ENCODE results near the gene KCNAB2.

KCNAB2 gene

DNA sequence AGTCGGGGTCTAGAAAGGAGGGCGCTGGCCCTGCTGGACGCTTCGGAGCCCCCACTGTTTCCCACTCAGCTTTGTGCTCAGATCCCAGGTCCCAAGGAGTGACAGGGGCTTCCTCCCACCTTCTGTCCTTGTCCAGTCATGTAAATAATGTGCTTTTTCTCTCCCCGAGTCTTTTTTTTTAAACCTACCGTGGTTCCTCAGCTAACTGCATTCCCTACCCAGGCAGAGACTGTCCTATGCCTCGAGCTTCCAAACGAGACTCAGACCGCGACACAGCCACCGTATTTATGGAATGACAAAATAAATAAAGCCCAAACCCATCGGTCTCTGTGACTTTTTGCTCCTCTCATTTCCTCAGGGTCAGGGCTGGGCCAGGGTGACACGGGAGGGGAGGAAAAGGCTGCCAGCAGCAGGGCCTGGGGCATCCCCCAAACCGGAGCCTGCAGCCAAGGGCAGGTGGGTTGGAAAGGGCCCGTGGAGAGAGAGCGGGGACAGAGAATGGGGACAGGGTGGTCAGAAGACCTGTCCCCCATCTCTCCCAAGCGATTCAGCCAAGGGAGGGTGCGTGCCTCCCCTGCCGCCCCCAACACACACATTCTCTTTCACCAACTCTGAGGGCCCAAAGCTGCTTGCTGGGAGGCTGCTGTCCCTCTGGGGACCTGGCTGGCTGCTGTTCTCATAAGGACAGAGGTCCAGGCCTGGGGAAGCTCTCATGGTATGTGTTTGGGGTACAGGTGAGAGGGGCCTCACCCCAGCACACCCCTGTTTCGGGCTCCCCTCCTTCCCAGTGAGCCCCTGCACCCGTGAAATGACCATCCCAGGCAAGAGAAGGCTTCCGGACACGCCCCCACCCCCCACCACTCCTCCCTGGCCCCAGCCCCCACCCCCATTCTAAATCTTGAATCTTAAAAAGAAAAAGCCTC lies 55.4 kb downstream of the KCNAB2 start:
- Histone ChIP-seq H3K4me3 (ENCODE audit: low read length) (no peak overlapping the region), H3K27ac (ENCODE audit: low read depth, low read length) (no peak overlapping the region), H3K27me3 (ENCODE audit: control insufficient read depth, insufficient read depth, low read length) (no peaks in the 10 kb centered on the region), H3K4me1 (ENCODE audit: control insufficient read depth, insufficient read depth, low read length) (no peaks in the 10 kb centered on the region), H3K9ac (ENCODE audit: low read length) (no peak overlapping the region), H3K36me3 (ENCODE audit: control insufficient read depth, insufficient read depth, low read length) (no peaks in the 10 kb centered on the region)

DNA sequence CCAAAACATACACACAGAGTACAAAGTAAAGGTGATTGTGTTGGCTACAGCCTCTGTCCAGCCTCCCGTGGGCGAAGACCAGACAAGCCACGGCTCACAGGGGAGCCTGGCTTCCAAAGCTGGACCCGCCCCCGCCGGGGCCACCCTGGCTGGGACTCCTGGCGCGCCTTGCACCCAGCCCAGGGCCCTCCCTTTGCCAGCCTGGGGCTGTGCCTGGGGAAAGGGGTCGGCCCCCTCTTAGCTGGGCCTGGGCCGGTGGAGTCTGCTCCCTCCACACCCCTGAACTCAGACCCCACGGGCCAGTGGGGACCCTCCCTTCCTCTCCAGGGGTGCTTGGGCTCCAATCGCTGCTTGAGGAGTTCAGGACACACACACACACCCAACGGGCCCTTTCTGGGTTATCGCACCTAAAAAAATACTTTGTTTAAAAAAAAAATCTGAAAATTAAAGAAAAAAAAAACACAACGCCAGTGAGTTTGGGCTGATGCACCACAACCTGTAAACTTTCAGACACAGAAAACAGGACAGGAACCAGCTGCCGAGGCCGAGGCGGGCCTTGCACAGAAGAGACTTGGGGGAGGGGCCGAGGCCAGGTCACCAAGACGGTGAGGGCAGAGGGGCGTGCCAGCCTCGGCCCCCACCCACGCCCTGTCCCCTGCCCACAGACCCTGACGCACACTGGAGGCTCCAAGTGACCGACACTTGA lies 56.3 kb downstream of the KCNAB2 start:
- Histone ChIP-seq H3K27ac (ENCODE audit: low read depth, low read length) (no peak overlapping the region), H3K27me3 (ENCODE audit: control insufficient read depth, insufficient read depth, low read length) (no peaks in the 10 kb centered on the region), H3K36me3 (ENCODE audit: control insufficient read depth, insufficient read depth, low read length) (no peaks in the 10 kb centered on the region), H3K9ac (ENCODE audit: low read length) (no peak overlapping the region), H3K4me1 (ENCODE audit: control insufficient read depth, insufficient read depth, low read length) (no peaks in the 10 kb centered on the region), H3K4me3 (ENCODE audit: low read length) (no peak overlapping the region)

DNA sequence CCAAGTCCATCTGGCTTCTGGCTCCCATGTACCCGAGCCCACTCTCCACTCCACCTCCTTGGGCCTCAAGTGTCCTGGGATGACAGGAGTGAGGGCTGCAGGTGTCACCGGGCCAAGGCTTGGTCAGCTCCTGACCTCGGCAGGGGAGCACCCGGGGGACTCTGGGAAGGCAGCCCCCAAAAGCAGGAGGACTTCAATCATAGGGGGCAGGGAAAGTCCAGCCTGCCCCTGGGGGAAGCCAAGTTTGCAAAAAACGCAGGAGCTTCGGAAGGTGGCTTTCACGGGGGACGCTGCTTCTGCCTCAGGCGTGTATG lies 56.8 kb downstream of the KCNAB2 start:
- no peak overlapping the region for H3K27ac ChIP-seq (ENCODE audit: low read depth, low read length)
- H3K4me1 ChIP-seq (ENCODE audit: control insufficient read depth, insufficient read depth, low read length) = no peaks in the 10 kb centered on the region
- no peaks in the 10 kb centered on the region for H3K36me3 ChIP-seq (ENCODE audit: control insufficient read depth, insufficient read depth, low read length)
- no peaks in the 10 kb centered on the region for H3K27me3 ChIP-seq (ENCODE audit: control insufficient read depth, insufficient read depth, low read length)
- no peak overlapping the region for H3K9ac ChIP-seq (ENCODE audit: low read length)
- no peak overlapping the region for H3K4me3 ChIP-seq (ENCODE audit: low read length)

DNA sequence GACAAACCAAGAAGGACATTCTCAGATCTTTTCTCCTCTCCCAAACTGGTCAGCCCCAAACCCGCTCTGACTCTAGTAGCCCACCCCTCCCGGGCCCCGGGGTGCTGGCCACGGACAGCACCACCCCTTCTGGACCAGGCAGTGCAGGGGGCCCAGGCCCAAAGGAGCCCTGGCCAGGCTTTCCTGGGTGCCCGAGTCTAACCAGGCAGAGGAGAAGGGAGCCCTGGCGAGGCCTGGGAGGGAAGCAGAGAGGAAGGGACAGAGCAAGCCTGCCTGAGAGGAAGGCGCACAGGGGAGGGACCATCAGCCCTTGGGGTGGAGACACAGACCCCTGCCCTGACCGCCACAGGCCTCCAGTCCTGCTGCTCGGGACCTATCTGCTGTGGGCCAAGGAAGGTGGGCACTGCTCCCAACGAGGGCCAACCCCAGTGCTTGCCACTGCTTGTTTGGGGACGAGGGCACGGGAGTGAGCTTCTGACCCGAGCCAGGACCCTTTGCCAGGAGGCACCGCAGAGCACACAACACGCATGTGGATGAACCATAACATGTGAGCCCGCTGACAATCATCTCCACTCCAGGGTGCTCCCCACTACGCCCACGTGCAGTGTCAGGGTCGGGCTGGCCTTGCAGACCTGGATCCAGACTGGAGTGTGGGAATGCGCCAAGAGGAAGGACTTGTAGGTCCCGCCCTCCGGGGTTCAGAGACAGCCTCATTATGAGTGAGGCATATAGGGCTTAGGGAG lies 57.6 kb downstream of the KCNAB2 start:
- Histone ChIP-seq H3K27ac (ENCODE audit: low read depth, low read length) (no peak overlapping the region), H3K4me3 (ENCODE audit: low read length) (no peak overlapping the region), H3K36me3 (ENCODE audit: control insufficient read depth, insufficient read depth, low read length) (no peaks in the 10 kb centered on the region), H3K4me1 (ENCODE audit: control insufficient read depth, insufficient read depth, low read length) (no peaks in the 10 kb centered on the region), H3K27me3 (ENCODE audit: control insufficient read depth, insufficient read depth, low read length) (no peaks in the 10 kb centered on the region), H3K9ac (ENCODE audit: low read length) (no peak overlapping the region)

DNA sequence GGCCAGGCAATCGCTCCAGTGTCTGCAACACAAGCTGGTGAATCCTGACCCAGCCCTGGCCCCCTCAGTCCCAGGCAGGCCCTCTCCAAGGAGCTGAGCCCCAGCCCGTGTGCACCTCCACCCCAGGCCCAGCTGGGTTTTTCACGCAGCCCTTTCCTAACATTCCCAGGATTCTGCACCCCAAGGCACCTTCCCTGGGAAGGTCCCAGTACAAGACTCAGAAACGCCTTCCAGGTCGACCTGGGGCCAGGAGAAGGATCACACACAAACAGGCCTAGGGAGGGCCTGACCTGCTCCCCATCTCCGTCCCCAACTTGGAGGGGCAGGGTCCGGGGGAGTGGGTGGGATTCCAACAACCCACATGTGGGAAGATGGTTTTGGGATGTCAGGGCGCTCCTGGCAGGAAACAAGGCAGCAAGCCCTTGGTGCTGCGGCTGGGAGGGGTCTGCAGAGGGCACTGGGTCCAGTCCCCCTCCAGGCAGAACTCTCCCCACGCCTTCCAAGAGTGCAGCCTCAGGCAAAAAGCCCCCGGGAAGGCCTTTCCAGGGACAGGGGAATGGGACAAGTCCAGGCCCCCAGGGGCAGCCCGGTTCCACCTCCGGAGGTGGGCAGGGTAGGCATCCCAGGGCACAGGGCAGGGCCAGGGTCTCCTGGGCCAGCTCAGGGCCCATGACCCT lies 58.3 kb downstream of the KCNAB2 start:
- Histone ChIP-seq H3K9ac (ENCODE audit: low read length) (no peak overlapping the region), H3K4me3 (ENCODE audit: low read length) (no peak overlapping the region), H3K27ac (ENCODE audit: low read depth, low read length) (no peak overlapping the region), H3K36me3 (ENCODE audit: control insufficient read depth, insufficient read depth, low read length) (no peaks in the 10 kb centered on the region), H3K4me1 (ENCODE audit: control insufficient read depth, insufficient read depth, low read length) (no peaks in the 10 kb centered on the region), H3K27me3 (ENCODE audit: control insufficient read depth, insufficient read depth, low read length) (peaks cover 2% of the 10 kb centered on the region)

DNA sequence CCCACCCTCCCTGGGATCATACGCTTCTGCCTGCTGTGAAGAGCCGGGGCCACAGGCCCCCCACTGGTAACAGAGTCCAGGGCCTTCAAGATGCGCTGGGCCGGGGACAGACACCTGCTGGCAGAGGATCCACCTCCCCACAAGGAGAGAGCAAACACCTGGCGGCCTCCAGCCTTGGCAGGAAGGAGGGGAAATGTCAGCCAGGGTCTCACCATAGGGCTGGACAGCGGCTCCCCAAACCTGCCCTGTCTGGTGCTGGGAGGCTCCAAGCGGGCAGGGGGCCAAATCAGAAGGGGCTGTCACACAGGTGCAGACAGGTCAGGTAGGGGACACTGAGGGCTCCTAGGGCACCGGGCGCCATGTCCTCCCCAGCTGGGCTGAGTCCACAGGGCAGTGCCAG lies 58.9 kb downstream of the KCNAB2 start:
- Histone ChIP-seq H3K9ac (ENCODE audit: low read length) (no peak overlapping the region), H3K4me3 (ENCODE audit: low read length) (no peak overlapping the region), H3K4me1 (ENCODE audit: control insufficient read depth, insufficient read depth, low read length) (no peaks in the 10 kb centered on the region), H3K27me3 (ENCODE audit: control insufficient read depth, insufficient read depth, low read length) (peaks cover 6% of the 10 kb centered on the region), H3K36me3 (ENCODE audit: control insufficient read depth, insufficient read depth, low read length) (no peaks in the 10 kb centered on the region), H3K27ac (ENCODE audit: low read depth, low read length) (no peak overlapping the region)

DNA sequence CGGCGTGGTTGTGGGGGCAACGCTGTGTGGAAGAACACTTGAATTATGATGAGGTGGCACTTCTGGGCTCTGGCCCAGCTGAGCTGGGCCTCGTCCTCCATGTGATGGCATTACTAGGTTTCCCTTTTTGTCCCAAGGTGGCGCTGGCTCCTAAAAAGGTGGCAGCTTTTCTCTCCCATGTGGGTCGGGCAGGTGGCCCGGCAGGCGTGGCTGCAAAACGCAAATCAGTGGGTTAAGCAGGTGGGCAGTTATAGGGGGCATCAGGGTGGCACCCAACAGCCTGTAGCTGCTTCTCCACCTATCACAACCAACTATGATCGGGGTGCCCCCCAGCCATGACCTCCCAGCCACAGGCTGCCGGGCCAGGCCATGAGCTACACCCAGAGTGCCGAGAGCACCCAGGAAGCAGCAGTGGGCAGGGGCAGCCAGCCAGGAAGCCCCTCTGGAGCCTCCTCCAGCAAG lies 59.6 kb downstream of the KCNAB2 start:
- H3K27me3 ChIP-seq (ENCODE audit: control insufficient read depth, insufficient read depth, low read length) = peaks cover 6% of the 10 kb centered on the region
- H3K4me1 ChIP-seq (ENCODE audit: control insufficient read depth, insufficient read depth, low read length) = no peaks in the 10 kb centered on the region
- H3K36me3 ChIP-seq (ENCODE audit: control insufficient read depth, insufficient read depth, low read length) = no peaks in the 10 kb centered on the region
- H3K27ac ChIP-seq (ENCODE audit: low read depth, low read length) = no peak overlapping the region
- H3K4me3 ChIP-seq (ENCODE audit: low read length) = no peak overlapping the region
- no peak overlapping the region for H3K9ac ChIP-seq (ENCODE audit: low read length)

DNA sequence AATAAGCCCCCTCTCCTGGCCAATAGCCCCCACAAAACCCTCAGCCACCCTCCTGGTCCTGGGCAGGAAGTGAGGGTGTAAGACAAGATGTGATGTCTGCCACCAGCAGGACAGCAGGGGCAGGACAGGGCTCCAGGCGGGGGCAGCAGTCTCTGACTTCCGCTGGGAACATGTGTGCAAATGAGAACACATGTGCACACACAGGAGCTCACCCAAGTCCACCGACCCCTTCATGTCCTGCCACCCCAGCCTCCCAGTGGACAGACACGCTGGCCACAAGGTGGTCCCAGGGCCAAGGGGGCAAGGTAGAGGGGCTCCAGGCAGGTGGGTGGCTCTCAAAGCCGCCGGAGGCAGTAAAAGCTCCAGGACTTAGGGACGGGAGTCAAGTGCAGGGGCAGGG lies 60.1 kb downstream of the KCNAB2 start:
- Histone ChIP-seq H3K27ac (ENCODE audit: low read depth, low read length) (no peak overlapping the region), H3K4me1 (ENCODE audit: control insufficient read depth, insufficient read depth, low read length) (no peaks in the 10 kb centered on the region), H3K27me3 (ENCODE audit: control insufficient read depth, insufficient read depth, low read length) (peaks cover 6% of the 10 kb centered on the region), H3K36me3 (ENCODE audit: control insufficient read depth, insufficient read depth, low read length) (no peaks in the 10 kb centered on the region), H3K4me3 (ENCODE audit: low read length) (no peak overlapping the region), H3K9ac (ENCODE audit: low read length) (no peak overlapping the region)

DNA sequence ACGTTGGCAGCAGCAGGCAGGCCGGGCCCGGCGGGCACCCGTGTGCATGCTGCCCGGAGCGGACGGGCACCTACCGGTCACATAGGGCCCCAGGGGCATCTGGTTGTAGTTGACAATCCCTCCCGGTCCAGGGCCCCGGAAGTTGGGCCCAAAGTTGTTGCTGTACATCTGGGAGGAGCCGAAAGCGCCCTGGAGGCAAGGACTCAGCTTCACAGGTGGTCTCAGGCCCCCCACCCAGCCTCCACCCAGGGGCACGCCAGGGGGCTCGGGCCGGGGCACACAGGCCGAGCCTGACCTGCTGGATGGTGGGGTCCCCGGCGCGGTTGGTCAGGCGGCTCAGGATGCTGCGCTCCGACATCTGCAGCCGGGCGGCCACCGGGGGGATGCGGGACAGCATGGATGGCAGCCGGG lies 60.6 kb downstream of the KCNAB2 start:
- Histone ChIP-seq H3K27me3 (ENCODE audit: control insufficient read depth, insufficient read depth, low read length) (peaks cover 6% of the 10 kb centered on the region), H3K36me3 (ENCODE audit: control insufficient read depth, insufficient read depth, low read length) (no peaks in the 10 kb centered on the region), H3K4me1 (ENCODE audit: control insufficient read depth, insufficient read depth, low read length) (no peaks in the 10 kb centered on the region), H3K27ac (ENCODE audit: low read depth, low read length) (no peak overlapping the region), H3K4me3 (ENCODE audit: low read length) (no peak overlapping the region), H3K9ac (ENCODE audit: low read length) (no peak overlapping the region)

DNA sequence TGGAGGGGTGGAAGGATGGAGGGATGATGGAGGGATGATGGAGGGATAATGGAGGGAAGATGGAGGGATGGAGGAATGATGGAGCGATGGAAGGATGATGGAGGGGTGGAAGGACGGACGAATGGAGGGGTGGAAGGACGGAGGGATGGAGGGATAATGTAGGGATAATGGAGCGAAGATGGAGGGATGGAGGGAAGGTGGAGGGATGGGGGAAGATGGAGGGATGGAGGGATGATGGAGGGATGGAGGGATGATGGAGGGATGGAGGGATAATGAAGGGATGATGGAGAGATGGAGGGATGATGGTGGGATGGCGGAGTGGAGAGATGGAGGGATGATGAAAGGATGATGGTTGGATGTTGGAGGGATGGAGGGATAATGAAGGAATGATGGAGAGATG lies 61.3 kb downstream of the KCNAB2 start:
- H3K36me3 ChIP-seq (ENCODE audit: control insufficient read depth, insufficient read depth, low read length) = no peaks in the 10 kb centered on the region

DNA sequence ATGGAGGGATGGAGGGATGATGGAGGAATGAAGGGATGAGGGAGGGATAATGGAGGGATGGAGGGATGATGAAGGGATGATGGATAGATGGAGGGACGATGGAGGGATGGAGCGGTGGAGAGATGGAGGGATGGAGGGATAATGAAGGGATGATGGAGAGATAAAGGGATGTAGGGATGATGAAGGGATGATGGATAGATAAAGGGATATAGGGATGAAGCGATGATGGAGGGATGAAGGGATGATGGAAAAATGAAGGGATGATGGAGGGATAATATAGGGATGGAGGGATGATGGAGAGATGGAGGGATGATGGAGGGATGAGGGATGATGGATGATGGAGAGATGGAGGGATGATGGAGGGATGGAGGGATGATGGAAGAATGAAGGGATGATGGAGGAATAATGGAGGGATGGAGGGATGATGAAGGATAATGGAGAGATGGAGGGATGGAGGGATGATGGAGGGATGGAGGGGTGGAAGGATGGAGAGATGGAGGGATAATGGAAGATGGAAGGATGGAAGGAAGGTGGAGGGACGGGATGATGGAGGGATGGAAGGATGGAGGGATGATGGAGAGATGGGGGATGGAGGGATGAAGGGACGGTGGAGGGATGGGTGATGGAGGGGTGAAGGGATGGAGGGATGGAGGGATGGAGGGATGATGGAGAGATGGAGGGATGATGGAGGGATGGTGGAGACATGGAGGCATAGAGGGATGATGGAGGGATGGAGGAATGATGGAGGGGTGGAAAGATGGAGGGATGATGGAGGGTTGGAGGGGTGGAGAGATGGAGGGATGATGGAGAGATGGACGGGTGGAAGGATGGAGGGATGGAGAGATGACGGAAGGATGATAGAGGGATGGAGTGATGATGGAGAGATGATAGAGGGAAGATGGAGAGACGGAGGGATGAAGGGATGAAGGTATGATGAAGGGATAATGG lies 62.0 kb downstream of the KCNAB2 start:
- no peak overlapping the region for H3K27ac ChIP-seq (ENCODE audit: low read depth, low read length)
- H3K27me3 ChIP-seq (ENCODE audit: control insufficient read depth, insufficient read depth, low read length) = peaks cover 6% of the 10 kb centered on the region
- H3K4me1 ChIP-seq (ENCODE audit: control insufficient read depth, insufficient read depth, low read length) = no peaks in the 10 kb centered on the region
- H3K36me3 ChIP-seq (ENCODE audit: control insufficient read depth, insufficient read depth, low read length) = no peaks in the 10 kb centered on the region
- H3K4me3 ChIP-seq (ENCODE audit: low read length) = no peak overlapping the region
- no peak overlapping the region for H3K9ac ChIP-seq (ENCODE audit: low read length)

More for the DNA sequence above, 61.3 kb downstream of the KCNAB2 start:
- peaks cover 6% of the 10 kb centered on the region for H3K27me3 ChIP-seq (ENCODE audit: control insufficient read depth, insufficient read depth, low read length)
- no peak overlapping the region for H3K4me3 ChIP-seq (ENCODE audit: low read length)
- H3K27ac ChIP-seq (ENCODE audit: low read depth, low read length) = no peak overlapping the region
- no peaks in the 10 kb centered on the region for H3K4me1 ChIP-seq (ENCODE audit: control insufficient read depth, insufficient read depth, low read length)
- no peak overlapping the region for H3K9ac ChIP-seq (ENCODE audit: low read length)
